Effector CD4-positive, alpha-beta T cell (primary cell): Measurements from ENCODE around the gene TMEM39B.
"Not testable (repeated sequence)": the region's sequence is repeated elsewhere in the genome, so short reads cannot be mapped to it uniquely, and the experiment has no call there.

ENCODE experiments used
- DNase-seq: peaks from one replicate; pipeline ENCODE4 v3.0.0-alpha.2; 2020

Gene TMEM39B

GRCh38 chr1:32071758-32072621 lies 749 bp upstream of the TMEM39B start:
- no peak for DNase-seq

DNA sequence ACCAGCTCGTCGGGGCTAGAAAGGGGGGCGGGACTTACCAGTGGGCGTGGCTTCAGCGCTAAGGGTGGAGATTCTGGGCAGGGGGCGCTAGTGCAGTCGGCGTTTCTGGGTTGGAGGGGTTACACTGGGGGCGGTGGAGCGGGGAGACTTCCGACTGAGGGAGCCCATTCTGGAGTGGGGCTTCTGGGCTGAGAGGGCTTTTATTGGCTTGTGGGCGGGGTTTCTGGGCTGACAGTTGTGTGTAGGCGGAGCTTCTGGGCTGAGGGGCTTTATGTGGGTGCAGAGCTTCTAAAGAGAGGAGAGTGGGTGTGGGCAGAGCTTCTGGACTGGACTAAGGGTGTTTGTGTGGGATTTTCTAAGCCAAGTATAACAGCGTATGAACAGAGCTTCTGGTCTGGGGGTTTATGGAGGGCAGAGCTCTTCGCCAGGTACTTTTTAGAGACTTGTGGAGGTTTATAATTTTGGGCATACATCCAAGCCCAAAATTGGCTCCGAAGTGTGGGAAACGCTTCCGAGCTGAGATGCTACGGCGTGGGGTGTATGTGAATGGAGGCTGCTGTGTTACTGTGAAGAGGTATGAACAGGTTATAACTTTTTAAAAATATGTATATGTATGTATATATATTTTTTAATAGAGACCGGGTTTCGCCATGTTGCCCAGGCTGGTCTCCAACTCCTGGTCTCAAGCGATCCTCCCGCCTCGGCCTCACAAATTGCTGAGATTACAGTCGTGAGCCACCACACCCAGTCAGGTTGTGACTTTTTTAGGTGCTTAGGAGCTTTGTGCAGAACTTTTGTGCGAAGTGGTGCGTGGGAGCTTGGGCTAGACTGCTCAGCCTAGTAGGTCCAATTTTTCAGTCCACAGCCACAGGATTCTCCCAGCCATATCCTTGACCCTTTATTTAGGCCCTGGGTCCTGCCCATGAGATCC lies 825 bp downstream of the TMEM39B start:
- no peak for DNase-seq

DNA sequence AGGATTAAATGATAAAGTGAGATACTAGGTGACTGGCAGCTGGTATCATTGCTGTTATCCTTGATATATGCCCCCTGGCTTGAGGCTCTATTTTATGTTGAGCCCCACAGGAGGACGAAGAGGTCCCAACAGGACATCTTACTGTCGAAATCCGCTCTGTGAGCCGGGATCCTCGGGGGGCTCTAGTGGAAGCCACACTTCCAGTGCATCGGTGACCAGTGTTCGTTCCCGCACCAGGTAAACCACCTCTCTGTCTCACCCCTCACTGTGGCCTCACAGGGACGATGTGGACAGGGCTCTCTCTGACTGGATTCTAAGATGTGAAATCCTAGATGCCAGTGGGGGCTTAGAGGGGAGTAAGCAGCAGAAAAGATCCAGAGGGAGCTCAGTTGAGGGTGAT lies 2.1 kb downstream of the TMEM39B start:
- DNase-seq, result no peak

DNA sequence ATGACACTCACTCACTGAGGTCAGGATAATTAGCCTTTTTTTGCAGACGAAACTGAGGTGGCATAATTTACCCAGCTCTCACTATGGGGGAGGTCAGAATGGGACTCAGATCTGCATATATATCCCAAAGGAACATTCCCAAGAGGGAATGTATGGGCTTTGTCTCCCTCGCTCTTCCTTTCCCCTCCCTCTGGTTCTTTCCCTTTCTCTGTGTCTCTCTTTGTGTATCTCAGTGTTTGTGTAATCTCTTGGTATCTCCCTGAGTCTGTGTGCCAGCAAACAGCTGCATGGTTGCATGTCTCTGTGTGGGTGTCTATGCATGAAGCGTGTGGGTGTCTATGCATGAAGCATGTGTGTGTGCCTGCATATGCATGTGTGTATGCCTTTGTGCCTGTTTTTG lies 4.7 kb downstream of the TMEM39B start:
- DNase-seq, result no peak

DNA sequence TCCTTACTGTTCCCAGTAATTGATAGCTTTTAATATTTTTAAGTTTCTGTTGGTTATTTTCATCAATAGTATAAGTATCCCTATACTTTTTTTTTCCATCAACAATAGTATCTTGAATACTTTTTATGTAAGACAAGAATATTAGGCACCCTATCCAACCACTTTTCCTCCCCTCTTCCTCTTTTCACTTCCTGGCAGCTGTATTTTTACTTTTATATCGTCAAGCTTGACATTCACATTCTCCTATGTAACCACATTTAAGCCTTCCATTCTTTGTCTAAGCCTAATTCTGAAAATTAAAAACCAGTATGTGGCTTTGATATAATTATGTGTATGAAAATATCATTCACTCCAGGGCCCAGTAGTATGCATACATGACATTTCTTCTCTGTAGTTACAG lies 9.3 kb downstream of the TMEM39B start:
- DNase-seq, result no peak

GRCh38 chr1:32086381-32086780 lies 13.6 kb downstream of the TMEM39B start:
- not testable (repeated sequence) for DNase-seq

- no peak for DNase-seq
Observed at GRCh38 chr1:32091176-32091575, 18.4 kb downstream of the TMEM39B start.

GRCh38 chr1:32091591-32091990 lies 18.9 kb downstream of the TMEM39B start:
- no peak for DNase-seq

DNA sequence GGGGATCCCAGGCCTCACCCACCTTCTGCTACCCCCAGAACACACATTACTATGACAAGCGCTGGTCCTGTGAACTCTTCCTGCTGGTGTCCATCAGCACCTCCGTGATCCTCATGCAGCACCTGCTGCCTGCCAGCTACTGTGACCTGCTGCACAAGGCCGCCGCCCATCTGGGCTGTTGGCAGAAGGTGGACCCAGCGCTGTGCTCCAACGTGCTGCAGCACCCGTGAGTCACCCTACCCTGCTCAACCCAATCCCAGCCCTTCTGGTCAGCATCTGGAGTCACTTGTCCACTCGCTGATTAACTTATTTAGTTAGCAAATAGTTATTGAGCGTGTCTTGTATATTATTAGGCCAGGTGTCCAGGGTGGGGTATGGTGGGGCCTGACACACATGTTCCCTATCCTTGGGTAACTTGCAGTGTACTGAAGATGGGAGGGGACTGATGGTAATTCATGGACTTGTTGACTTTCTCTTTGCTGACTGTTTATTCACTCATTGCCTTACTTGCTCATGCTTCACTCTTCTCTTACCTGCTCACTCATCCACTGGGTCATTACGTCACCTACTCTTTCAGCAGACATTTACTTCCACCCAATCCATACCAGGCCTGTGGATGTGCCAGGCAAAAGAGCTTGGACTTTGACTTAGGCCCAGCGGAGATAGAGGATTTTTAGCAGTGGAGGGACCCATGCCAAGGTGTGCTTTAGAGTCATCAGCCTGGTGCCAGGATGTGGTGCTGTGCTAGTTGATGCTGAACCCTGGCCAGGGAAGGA lies 22.2 kb downstream of the TMEM39B start:
- no peak for DNase-seq

DNA sequence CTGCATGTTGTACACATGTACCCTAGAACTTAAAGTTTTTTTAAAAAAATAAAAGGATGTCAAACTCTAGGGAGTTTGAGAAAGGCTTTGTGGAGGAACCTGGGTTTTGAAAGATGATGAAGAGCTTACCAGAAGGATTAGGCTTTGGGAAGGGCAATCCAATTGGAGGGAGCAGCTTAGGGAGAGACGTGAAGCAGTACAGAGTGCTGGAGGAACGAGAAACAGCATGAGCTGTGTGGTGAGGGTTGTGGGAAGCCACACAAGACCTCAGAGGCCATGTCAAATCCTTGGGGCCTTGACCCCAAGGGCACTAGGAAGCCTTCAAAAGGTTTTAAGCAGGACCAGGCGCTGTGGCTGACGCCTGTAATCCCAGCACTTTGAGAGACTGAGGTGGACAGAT lies 26.7 kb downstream of the TMEM39B start:
- no peak for DNase-seq

GRCh38 chr1:32100359-32100758 lies 27.6 kb downstream of the TMEM39B start:
- DNase-seq, result no peak

DNA sequence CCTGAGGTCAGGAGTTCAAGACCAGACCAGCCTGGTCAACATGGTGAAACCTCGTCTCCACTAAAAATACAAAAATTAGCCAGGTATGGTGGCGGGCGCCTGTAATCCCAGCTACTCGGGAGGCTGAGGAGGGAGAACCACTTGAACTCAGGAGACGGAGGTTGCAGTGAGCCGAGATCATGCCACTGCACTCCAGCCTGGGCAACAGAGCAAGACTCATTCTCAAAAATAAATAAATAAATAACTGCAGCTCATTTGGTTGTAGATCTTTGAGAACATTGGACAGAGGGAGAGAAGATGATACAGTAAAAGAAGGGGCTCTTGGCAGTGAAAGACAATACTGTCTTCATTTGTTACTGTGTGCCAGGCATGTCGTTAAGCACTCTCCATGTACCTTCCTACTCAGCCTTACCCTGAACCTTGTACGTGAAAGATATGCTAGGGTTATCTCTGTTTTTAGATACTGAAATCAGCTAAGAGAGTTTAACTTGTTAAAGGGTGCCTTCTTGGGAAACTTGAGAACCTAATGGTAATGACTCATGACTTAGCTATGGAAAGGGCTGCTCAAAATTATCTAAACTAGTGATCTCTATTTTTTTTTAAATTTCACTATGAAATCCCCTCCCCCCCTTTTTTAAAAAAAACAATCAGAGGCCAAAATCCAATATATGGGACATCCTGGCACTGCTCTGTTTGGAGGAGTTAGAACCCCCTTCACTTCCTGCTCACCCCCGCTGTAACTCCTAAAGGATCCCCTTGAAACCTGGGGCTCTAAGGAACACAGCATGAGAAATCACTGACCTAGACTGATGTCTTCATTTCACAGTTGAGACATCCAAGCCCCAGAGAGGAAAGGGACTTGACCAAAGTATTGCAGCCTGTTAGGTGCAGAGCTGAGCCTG lies 28.3 kb downstream of the TMEM39B start:
- no peak for DNase-seq

GRCh38 chr1:32104127-32104526 lies 31.4 kb downstream of the TMEM39B start:
- DNase-seq, result no peak

GRCh38 chr1:32105338-32105737 lies 32.6 kb downstream of the TMEM39B start:
- no peak for DNase-seq

GRCh38 chr1:32106663-32107275 lies 34.0 kb downstream of the TMEM39B start:
- DNase-seq, result no peak

DNA sequence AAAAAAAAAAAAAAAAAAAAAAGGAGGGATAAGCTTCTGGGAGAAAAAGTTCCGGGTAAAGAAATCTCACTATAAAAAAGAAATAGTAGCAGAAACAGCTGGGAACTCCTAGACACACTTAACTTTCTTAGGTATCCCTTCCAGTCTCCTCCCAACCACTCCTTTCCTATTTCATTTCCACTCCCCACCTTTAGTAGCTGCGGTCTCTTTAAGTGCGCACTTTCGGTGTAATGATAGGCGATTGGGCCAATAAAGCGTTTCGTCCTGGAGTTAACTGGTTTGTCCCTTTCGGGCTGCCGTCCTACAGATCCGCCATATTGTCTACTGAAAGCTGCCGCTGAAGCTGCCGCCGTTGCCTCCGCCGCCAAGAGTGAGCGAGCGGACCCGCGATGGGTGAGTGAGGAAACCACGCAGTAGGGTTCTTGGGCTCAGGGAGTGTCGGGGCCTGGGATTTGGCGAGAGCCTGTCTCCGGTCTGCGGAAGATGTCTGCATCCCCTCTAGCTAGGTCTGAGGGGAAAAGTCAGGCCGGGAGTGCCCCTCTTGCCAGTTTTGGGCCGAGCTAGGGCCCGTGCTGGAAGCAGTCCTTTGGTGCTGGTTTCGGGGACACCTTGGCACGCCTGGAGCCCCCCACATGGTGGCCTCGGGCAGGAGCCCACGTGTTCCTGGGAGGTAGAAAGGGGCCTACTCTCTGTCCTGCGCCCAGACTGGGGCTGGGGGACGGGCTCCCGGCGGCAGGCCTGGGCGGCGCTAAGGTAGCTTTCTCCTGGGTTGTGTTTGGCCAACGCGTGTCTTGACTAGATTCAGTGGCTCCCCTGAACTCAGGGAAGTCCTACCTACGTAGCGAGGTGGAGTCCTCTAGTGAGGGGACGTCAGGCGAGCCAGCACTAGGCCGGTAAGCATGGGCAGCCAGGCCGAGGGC lies 35.3 kb downstream of the TMEM39B start, which contains the start of gene KPNA6:
Gene KPNA6, plus strand, starts transcription at position 315 of the 920 bp plus-strand sequence. Its CDS starts 75 bp downstream, at position 390.
- peak; percentile 90 for DNase-seq

DNA sequence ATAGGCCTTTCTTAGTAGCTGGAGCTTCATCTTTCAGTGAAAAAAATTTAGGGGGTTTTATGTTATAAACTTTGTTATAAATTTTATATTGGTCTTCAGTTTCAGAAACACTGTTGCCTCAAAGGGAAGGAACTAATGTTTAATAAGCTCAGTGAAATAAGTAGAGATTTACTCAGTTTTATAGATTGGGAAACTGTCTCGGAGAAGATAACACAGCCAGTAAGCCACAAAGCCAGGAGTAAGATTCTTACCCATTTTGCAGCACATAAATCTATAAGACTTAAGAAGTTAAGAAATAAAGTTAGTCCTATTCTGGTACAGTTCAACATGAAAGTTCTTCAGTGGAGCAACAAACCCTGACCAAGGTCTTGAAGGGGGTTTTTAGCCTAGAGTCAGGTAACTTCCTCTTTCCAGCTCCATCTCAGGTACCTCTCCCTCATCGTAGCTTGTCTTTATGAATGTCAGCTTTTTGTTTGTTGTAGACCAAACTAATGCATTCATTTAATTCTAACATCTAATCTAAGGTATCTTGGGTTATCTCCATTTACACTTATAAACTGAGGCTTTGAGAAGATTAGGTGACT lies 38.4 kb downstream of the TMEM39B start:
- DNase-seq, result no peak

GRCh38 chr1:32111789-32112188 lies 39.0 kb downstream of the TMEM39B start:
- no peak for DNase-seq

- no peak for DNase-seq
Observed at GRCh38 chr1:32112806-32113375, 40.2 kb downstream of the TMEM39B start.
